Psoas muscle (tissue), 8 donors: ENCODE measurements around the gene HMX3. TPM values are rescaled to one million over a fixed set of nuclear protein-coding genes. Genes with fewer than 3 reads are reported as not detected.

Source experiments
- ATAC-seq, 4 donors: fragments of 200-7000 bp; cut with Tn5 transposase; one replicate each; pipeline ENCODE4 v1.9.1; 2020; ENCODE audit warnings: moderate library complexity in 3 of 4, mild to moderate bottlenecking in 2 of 4
- DNase-seq, 2 donors: peaks; one replicate each; pipeline ENCODE4 v3.0.0-alpha.2; 2020
- H3K27ac ChIP-seq: fragments of 200-600 bp; one replicate; pipeline ENCODE4 v1.8.0; 2022
- H3K27me3 ChIP-seq, 3 donors: fragments of 200-600 bp in 1 of 3; one replicate each; pipeline versions ENCODE4 v1.6.1 to v1.8.0; 2013 to 2022; ENCODE audit warnings: low read length in 2 of 3, mild to moderate bottlenecking in 2 of 3, moderate library complexity in 1 of 3; ENCODE audit not compliant: insufficient read depth in 3 of 3
- H3K36me3 ChIP-seq, 2 donors: fragments of 200-600 bp in 1 of 2; one replicate each; pipeline versions ENCODE4 v1.6.1 to v1.8.0; 2013 to 2022; ENCODE audit warnings: low read depth in 1 of 2, mild to moderate bottlenecking in 1 of 2, moderate library complexity in 1 of 2; ENCODE audit not compliant: insufficient read depth in 1 of 2
- H3K4me1 ChIP-seq: fragments of 200-600 bp; one replicate; pipeline ENCODE4 v1.8.0; 2022
- H3K4me3 ChIP-seq: fragments of 200-600 bp; one replicate; pipeline ENCODE4 v1.8.0; 2022; ENCODE audit warnings: mild to moderate bottlenecking
- H3K9me3 ChIP-seq: fragments of 200-600 bp; one replicate; pipeline ENCODE4 v1.8.0; 2022
- WGBS, 3 donors: extraction: QIAGEN DNeasy Blood & Tissue Kit; methylation state at CpG; one replicate each; pipeline versions ENCODE4 v1.1.6 to v1.1.7; 2013; 5-methylcytosine and 5-hydroxymethylcytosine counted together
- intact Hi-C, 2 donors: fragments of 100-400 bp; cut with DNase I; formaldehyde crosslinking; loops; one replicate each; pipeline versions ENCODE4 v1.11.0 to v1.14.2; 2022
- polyA plus RNA-seq, 3 donors: library from polyadenylated mRNA; stranded (reverse); fragments of 200-250 nt; gene quantifications; one replicate each; pipeline ENCODE4 v1.2.3, GENCODE V29; 2013
- total RNA-seq, 4 donors: library from RNA; stranded (reverse); fragmentation: NEBNext Ultra II Directional in 2 of 4; extraction: Animal tissue kit (Norgen Biotek cat#: 25700) in 2 of 4; gene quantifications; one replicate each; pipeline versions ENCODE4 v1.2.1 to v1.2.4, GENCODE V29; 2021 to 2023
- TF ChIP-seq, protein P1 (sequence below): fragments of 200-600 bp; IDR thresholded peaks from one replicate; pipeline ENCODE4 v1.8.0; 2022; ENCODE audit warnings: antibody characterized with exemption
- donor health status: healthy with polysubstance abuse.
- donor health status: DM: no; HTN: no; CAD: no; lungs with moderate emphysema.
- donor health status: Bipolar disorder and iron deficiency.
- donor health status: healthy.
- donor health status: DM: yes; HTN: yes; CAD: no.
- donor health status: DM: no; HTN: no; CAD: no.
- donor health status: DM: no; HTN: no; CAD: no.
- donor health status: DM: yes; HTN: yes; CAD: no.

The HMX3 gene
- total and polyA plus RNA-seq, 7 donors, result not detected

DNA sequence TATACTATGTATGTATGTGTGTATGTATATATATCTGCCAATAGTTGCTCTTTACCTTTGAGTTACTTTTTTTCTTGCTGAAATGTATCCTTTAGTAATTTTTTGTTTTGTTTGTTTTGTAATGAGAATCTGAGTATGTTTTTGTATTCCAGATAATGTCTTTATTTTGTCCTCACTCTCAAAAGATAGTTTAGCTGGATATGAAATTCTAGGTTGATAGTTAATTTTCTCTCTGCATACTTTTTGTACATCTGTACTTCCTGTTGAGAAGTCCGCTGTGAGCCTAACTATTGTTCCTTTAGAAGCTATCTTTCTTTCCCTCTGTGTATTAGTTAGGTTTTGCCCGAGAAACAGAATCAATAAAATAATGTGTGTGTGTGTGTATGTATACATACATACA, 48.0 kb downstream of the HMX3 start:
- Histone ChIP-seq H3K9me3 (peaks cover 22% of the 10 kb centered on the region), H3K4me1 (no peaks in the 10 kb centered on the region), H3K4me3 (no peak overlapping the region), H3K27ac (no peak overlapping the region), H3K27me3 (no peaks in the 10 kb centered on the region), H3K36me3 (peaks cover 3 to 10% of the 10 kb centered on the region in 2 donors)
- ATAC-seq (no peak), DNase-seq (no peak)
- intact Hi-C loops, result no loop called here
- TF ChIP-seq, protein P1, sequence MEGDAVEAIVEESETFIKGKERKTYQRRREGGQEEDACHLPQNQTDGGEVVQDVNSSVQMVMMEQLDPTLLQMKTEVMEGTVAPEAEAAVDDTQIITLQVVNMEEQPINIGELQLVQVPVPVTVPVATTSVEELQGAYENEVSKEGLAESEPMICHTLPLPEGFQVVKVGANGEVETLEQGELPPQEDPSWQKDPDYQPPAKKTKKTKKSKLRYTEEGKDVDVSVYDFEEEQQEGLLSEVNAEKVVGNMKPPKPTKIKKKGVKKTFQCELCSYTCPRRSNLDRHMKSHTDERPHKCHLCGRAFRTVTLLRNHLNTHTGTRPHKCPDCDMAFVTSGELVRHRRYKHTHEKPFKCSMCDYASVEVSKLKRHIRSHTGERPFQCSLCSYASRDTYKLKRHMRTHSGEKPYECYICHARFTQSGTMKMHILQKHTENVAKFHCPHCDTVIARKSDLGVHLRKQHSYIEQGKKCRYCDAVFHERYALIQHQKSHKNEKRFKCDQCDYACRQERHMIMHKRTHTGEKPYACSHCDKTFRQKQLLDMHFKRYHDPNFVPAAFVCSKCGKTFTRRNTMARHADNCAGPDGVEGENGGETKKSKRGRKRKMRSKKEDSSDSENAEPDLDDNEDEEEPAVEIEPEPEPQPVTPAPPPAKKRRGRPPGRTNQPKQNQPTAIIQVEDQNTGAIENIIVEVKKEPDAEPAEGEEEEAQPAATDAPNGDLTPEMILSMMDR, result no peak
- 96 to 98% (median 98%) methylated on average over 2 of the region's 2 CpGs for WGBS, 3 donors

DNA sequence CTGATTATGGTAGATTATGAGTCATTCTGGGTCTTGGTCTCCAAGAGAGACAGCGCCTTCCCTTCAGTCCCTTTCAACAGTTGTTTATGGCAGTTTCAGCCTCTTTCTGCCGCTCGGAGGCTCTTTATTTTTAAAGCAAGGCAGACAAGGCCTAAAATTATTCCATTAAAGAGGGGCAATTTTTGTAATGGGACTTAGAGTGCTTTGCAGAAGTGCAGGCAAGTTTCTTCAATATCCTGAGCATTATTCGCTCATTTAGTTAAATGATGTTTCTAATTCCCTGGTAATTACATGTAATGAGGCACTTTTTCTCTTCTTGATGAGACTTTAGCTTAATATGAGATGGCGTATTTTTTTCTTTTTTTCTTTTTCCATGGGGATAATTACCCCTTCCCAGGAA, 52.0 kb downstream of the HMX3 start:
- TF ChIP-seq, protein P1, result no peak
- DNase-seq (no peak), ATAC-seq (no peak)
- H3K9me3 ChIP-seq, result peaks cover 17% of the 10 kb centered on the region
- peaks cover 0 to 18% of the 10 kb centered on the region in 2 donors for H3K36me3 ChIP-seq
- intact Hi-C loops, result no loop called here
- H3K27ac ChIP-seq, result no peak overlapping the region
- no peak overlapping the region for H3K4me3 ChIP-seq
- H3K27me3 ChIP-seq, result no peaks in the 10 kb centered on the region
- no peaks in the 10 kb centered on the region for H3K4me1 ChIP-seq
- WGBS, 3 donors, result 95 to 98% (median 96%) methylated on average over 5 of the region's 5 CpGs

Other genes with a start within 250 kb of the HMX3 start
- gene FAM24A, start 225.4 kb upstream of the HMX3 start, total RNA-seq, result not detected
- gene FAM24A, start 225.4 kb upstream of the HMX3 start, polyA plus RNA-seq, result not detected
- gene C10orf88, start 181.7 kb upstream of the HMX3 start, total RNA-seq, result 1 to 10 TPM; 4.3 to 8.3 (median 6.8) TPM
- gene C10orf88, start 181.7 kb upstream of the HMX3 start, polyA plus RNA-seq, result 1 to 10 TPM; 4.1 to 9.5 (median 6.3) TPM
- 1 to 10 TPM; 3.3 to 5.2 (median 4.0) TPM for gene PSTK, start 155.6 kb upstream of the HMX3 start, total RNA-seq
- gene PSTK, start 155.6 kb upstream of the HMX3 start, polyA plus RNA-seq, result 1 to 10 TPM; 5.5 to 8.3 (median 5.5) TPM
- 10 to 100 TPM; 10.5 to 18.6 (median 11.9) TPM for gene IKZF5, start 127.2 kb upstream of the HMX3 start, total RNA-seq
- 10 to 100 TPM in 1 of 3 donors, 1 to 10 TPM in 2; 4.9 to 20.1 (median 6.1) TPM for gene IKZF5, start 127.2 kb upstream of the HMX3 start, polyA plus RNA-seq
- gene ACADSB, start 127.0 kb upstream of the HMX3 start, total RNA-seq, result 10 to 100 TPM; 37.4 to 50.1 (median 43.5) TPM
- gene ACADSB, start 127.0 kb upstream of the HMX3 start, polyA plus RNA-seq, result 10 to 100 TPM in 2 of 3 donors, 1 to 10 TPM in 1; 9.8 to 21.7 (median 12.9) TPM
- gene HMX2, start 12.2 kb downstream of the HMX3 start, total RNA-seq, result not detected
- not detected for gene HMX2, start 12.2 kb downstream of the HMX3 start, polyA plus RNA-seq
- gene BUB3, start 18.4 kb downstream of the HMX3 start, total RNA-seq, result 10 to 100 TPM; 28.6 to 35.3 (median 31.2) TPM
- 10 to 100 TPM; 32.9 to 67.3 (median 49.1) TPM for gene BUB3, start 18.4 kb downstream of the HMX3 start, polyA plus RNA-seq